HG03045 (cell line): ENCODE results near the gene GSG1L2.

Source experiments
- ATAC-seq: cut with Tn5 transposase; IDR thresholded peaks from one replicate; pipeline ENCODE4 v1.9.1; 2021; ENCODE audit warnings: mild to moderate bottlenecking, moderate library complexity; ENCODE audit not compliant: unreplicated experiment

GSG1L2 gene

GRCh38 chr17:9825641-9826150 is 3.8 kb upstream of the GSG1L2 start, which contains the start of gene GLP2R:
GLP2R (plus strand) TSS chr17:9825924; CDS start chr17:9826064, 140 bp downstream.
- no peak for ATAC-seq

GRCh38 chr17:9824797-9825338 is 3.0 kb upstream of the GSG1L2 start:
- ATAC-seq, result no peak

GRCh38 chr17:9824094-9824493 is 2.2 kb upstream of the GSG1L2 start:
- no peak for ATAC-seq

GRCh38 chr17:9820448-9820847 is 1.4 kb downstream of the GSG1L2 start:
- ATAC-seq, result no peak

- no peak for ATAC-seq
Measured at GRCh38 chr17:9818760-9819159, 3.1 kb downstream of the GSG1L2 start.

- ATAC-seq, result no peak
Measured at GRCh38 chr17:9817086-9817485, 4.8 kb downstream of the GSG1L2 start.

GRCh38 chr17:9816472-9816871 is 5.4 kb downstream of the GSG1L2 start:
- ATAC-seq, result no peak

- no peak for ATAC-seq
Measured at GRCh38 chr17:9814337-9814945, 7.4 kb downstream of the GSG1L2 start.

GRCh38 chr17:9813166-9813565 is 8.7 kb downstream of the GSG1L2 start:
- ATAC-seq, result no peak

GRCh38 chr17:9811537-9811936 is 10.3 kb downstream of the GSG1L2 start:
- no peak for ATAC-seq

- no peak for ATAC-seq
Measured at GRCh38 chr17:9811086-9811485, 10.8 kb downstream of the GSG1L2 start.

GRCh38 chr17:9810100-9810949 is 11.6 kb downstream of the GSG1L2 start:
- no peak for ATAC-seq

- no peak for ATAC-seq
Measured at GRCh38 chr17:9809409-9809808, 12.5 kb downstream of the GSG1L2 start.

GRCh38 chr17:9806699-9807098 is 15.2 kb downstream of the GSG1L2 start:
- ATAC-seq, result no peak

- ATAC-seq, result no peak
Measured at GRCh38 chr17:9805769-9806168, 16.1 kb downstream of the GSG1L2 start.

- no peak for ATAC-seq
Measured at GRCh38 chr17:9802697-9803096, 19.2 kb downstream of the GSG1L2 start.

- ATAC-seq, result no peak
Measured at GRCh38 chr17:9802294-9802693, 19.6 kb downstream of the GSG1L2 start.

- no peak for ATAC-seq
Measured at GRCh38 chr17:9801505-9801904, 20.4 kb downstream of the GSG1L2 start.

- ATAC-seq, result no peak
Measured at GRCh38 chr17:9798724-9799123, 23.2 kb downstream of the GSG1L2 start.

- ATAC-seq, result no peak
Measured at GRCh38 chr17:9798008-9798407, 23.9 kb downstream of the GSG1L2 start.

- ATAC-seq, result no peak
Measured at GRCh38 chr17:9792181-9792840, 29.6 kb downstream of the GSG1L2 start.
